DOHH2 (cell line): ENCODE data around the gene NFX1.

Experiments used
- EZH2phosphoT487 ChIP-seq: fragments of 200-600 bp; sonication (generic); IDR thresholded peaks from 2 replicates; pipeline ENCODE4 v1.6.1; 2017; ENCODE audit warnings: borderline replicate concordance, mild to moderate bottlenecking, antibody characterized with exemption, low read length, moderate library complexity, mixed read lengths
- TF ChIP-seq, protein P1 (sequence below): fragments of 200-600 bp; sonication (generic); IDR thresholded peaks from one replicate; pipeline ENCODE4 v1.5.1; 2014; ENCODE audit warnings: antibody characterized with exemption, mild to moderate bottlenecking, low read depth, low read length; ENCODE audit not compliant: poor library complexity, severe bottlenecking

DNA sequence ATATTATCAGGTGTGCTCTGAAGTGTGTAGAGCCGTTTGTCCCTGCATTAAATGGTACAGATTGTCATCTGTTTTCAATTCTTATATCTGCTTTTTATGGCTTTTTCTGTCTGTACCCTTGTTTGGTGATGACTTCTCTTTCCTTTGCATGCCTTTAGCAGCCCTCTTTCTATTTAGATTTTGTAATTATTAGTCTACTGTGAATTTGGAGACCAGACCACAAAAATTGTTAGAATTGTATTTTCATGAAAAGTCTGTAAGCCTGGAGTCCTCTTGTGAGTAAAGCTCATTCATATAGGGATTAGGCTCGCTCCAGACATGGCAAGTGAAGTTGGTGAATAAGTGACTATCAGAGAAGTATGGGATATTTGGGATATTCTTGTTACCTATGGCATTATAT, 41.7 kb downstream of the NFX1 start:
- TF ChIP-seq, protein P1, sequence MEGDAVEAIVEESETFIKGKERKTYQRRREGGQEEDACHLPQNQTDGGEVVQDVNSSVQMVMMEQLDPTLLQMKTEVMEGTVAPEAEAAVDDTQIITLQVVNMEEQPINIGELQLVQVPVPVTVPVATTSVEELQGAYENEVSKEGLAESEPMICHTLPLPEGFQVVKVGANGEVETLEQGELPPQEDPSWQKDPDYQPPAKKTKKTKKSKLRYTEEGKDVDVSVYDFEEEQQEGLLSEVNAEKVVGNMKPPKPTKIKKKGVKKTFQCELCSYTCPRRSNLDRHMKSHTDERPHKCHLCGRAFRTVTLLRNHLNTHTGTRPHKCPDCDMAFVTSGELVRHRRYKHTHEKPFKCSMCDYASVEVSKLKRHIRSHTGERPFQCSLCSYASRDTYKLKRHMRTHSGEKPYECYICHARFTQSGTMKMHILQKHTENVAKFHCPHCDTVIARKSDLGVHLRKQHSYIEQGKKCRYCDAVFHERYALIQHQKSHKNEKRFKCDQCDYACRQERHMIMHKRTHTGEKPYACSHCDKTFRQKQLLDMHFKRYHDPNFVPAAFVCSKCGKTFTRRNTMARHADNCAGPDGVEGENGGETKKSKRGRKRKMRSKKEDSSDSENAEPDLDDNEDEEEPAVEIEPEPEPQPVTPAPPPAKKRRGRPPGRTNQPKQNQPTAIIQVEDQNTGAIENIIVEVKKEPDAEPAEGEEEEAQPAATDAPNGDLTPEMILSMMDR: no peak
- TF ChIP-seq EZH2phosphoT487: no peak
